Measurements from ENCODE around the gene GPR4. TPM values are rescaled to one million over a fixed set of nuclear protein-coding genes. Genes with fewer than 3 reads are reported as not detected.

The GPR4 gene
- total RNA-seq, 1 experiment from 2014 or later, result 0.07 TPM

GRCh38 chr19:45590300-45591003, 11.6 kb downstream of the GPR4 start:
- H3K27me3 ChIP-seq (ENCODE audit: insufficient read depth, low read length), result peaks cover 6% of the 10 kb centered on the region; the same call in 1 of the 2 replicates
- no peak overlapping the region for H2BK20ac ChIP-seq (ENCODE audit: low read depth, low read length, poor library complexity, severe bottlenecking)
- no peak for DNase-seq
- no peak overlapping the region for H3K27ac ChIP-seq (ENCODE audit: insufficient read length, low read depth, low read length)
- no peak overlapping the region for H2BK15ac ChIP-seq (ENCODE audit: low read depth, low read length)
- H4K91ac ChIP-seq (ENCODE audit: insufficient read length, low read depth, low read length), result no peak overlapping the region
- no peak overlapping the region for H3K4me2 ChIP-seq (ENCODE audit: insufficient read depth, insufficient read length, low read length)
- no peak overlapping the region for H3K14ac ChIP-seq (ENCODE audit: insufficient read depth, low read length)
- no peaks in the 10 kb centered on the region for H3K4me1 ChIP-seq (ENCODE audit: insufficient read depth, low read length)
- Mint-ChIP-seq H3K9me3 (peaks cover 0 to 6% of the 10 kb centered on the region in 2 experiments; a peak in 2 of 5 replicates), H3K36me3 (ENCODE audit: insufficient read depth in 1 of 3, low read depth in 3 of 3) (no peaks in the 10 kb centered on the region), H3K4me3 (peak overlapping the region in 1 of 2 experiments; percentile 17; a peak in 1 of 5 replicates), H3K4me1 (peaks cover 2 to 7% of the 10 kb centered on the region in 2 experiments; a peak in 3 of 4 replicates), H3K27ac (no peak overlapping the region), H3K27me3 (ENCODE audit: low read depth) (peaks cover 47% of the 10 kb centered on the region)
- H2BK12ac ChIP-seq (ENCODE audit: insufficient read length, low read depth, low read length), result no peak overlapping the region
- no peak overlapping the region for H3K56ac ChIP-seq (ENCODE audit: insufficient read length, low read depth, low read length)
- no peak overlapping the region for H3K23ac ChIP-seq (ENCODE audit: insufficient read length, low read depth, low read length)
- no peaks in the 10 kb centered on the region for H3K79me2 ChIP-seq (ENCODE audit: insufficient read depth, low read length)
- no CpG with 5 or more reads among the region's 15 CpGs for WGBS (ENCODE audit: extremely low coverage, insufficient read length, low lambda C conversion rate)
- H2BK120ac ChIP-seq (ENCODE audit: low read depth, low read length, poor library complexity, severe bottlenecking), result no peak overlapping the region
- no peak overlapping the region for H2AFZ ChIP-seq (ENCODE audit: low read length)
- H3T11ph ChIP-seq (ENCODE audit: low read length), result no peak overlapping the region
- H3K18ac ChIP-seq (ENCODE audit: insufficient read length, low read depth, low read length), result no peak overlapping the region
- H4K20me1 ChIP-seq (ENCODE audit: control insufficient read depth, insufficient read depth, insufficient read length), result no peaks in the 10 kb centered on the region
- no peak overlapping the region for H4K5ac ChIP-seq (ENCODE audit: insufficient read length, low read depth, low read length)
- H2BK5ac ChIP-seq (ENCODE audit: insufficient read length, low read length), result no peak overlapping the region
- no peak overlapping the region for H3K4ac ChIP-seq (ENCODE audit: low read depth, low read length)
- H3K9me3 ChIP-seq (ENCODE audit: control insufficient read depth, low read depth, low read length), result no peaks in the 10 kb centered on the region
- H3K9ac ChIP-seq (ENCODE audit: extremely low read depth, insufficient read length, low read length), result no peak overlapping the region
- no peak overlapping the region for H4K8ac ChIP-seq (replicated peaks; ENCODE audit: insufficient read length, low read depth, low read length)
- H2AK5ac ChIP-seq (ENCODE audit: insufficient read length, low read length), result no peak overlapping the region
- H3K23me2 ChIP-seq (ENCODE audit: insufficient read length, low read depth, low read length, poor library complexity, severe bottlenecking), result no peaks in the 10 kb centered on the region
- TF ChIP-seq, protein P1, sequence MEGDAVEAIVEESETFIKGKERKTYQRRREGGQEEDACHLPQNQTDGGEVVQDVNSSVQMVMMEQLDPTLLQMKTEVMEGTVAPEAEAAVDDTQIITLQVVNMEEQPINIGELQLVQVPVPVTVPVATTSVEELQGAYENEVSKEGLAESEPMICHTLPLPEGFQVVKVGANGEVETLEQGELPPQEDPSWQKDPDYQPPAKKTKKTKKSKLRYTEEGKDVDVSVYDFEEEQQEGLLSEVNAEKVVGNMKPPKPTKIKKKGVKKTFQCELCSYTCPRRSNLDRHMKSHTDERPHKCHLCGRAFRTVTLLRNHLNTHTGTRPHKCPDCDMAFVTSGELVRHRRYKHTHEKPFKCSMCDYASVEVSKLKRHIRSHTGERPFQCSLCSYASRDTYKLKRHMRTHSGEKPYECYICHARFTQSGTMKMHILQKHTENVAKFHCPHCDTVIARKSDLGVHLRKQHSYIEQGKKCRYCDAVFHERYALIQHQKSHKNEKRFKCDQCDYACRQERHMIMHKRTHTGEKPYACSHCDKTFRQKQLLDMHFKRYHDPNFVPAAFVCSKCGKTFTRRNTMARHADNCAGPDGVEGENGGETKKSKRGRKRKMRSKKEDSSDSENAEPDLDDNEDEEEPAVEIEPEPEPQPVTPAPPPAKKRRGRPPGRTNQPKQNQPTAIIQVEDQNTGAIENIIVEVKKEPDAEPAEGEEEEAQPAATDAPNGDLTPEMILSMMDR (conservative IDR thresholded peaks at IDR 0.05), result no peak
- H3K79me1 ChIP-seq (ENCODE audit: insufficient read depth, low read depth, low read length, poor library complexity, severe bottlenecking), result no peaks in the 10 kb centered on the region
